Small intestine (tissue), 7 donors: Measurements from ENCODE around the gene MRPS14. TPM values are rescaled to one million over a fixed set of nuclear protein-coding genes. Genes with fewer than 3 reads are reported as not detected.

Experiments used
- DNase-seq, 2 donors: peaks; one replicate each; pipeline versions ENCODE4 v3.0.0 to v3.0.0-alpha.2; 2013
- FAIRE-seq: peaks from 2 replicates; lab custom pipeline; 2012; peaks lifted over from hg19 to GRCh38; lab: Jason Lieb, UNC
- H3K27ac ChIP-seq, 3 donors: one replicate each; pipeline ENCODE4 v1.5.1; 2013; ENCODE audit warnings: low read length in 2 of 3, mild to moderate bottlenecking in 2 of 3, control low read depth in 1 of 3, inconsistent platforms in 1 of 3, low read depth in 1 of 3, moderate library complexity in 1 of 3
- H3K27me3 ChIP-seq, 3 donors: one replicate each; pipeline ENCODE4 v1.6.1; 2013; ENCODE audit warnings: low read length in 3 of 3, inconsistent platforms in 1 of 3; ENCODE audit not compliant: control insufficient read depth in 3 of 3, insufficient read depth in 3 of 3
- H3K36me3 ChIP-seq, 3 donors: one replicate each; pipeline ENCODE4 v1.6.1; 2013; ENCODE audit warnings: low read length in 3 of 3, inconsistent platforms in 1 of 3, low read depth in 1 of 3, mild to moderate bottlenecking in 1 of 3, moderate library complexity in 1 of 3; ENCODE audit not compliant: control insufficient read depth in 3 of 3, insufficient read depth in 2 of 3
- H3K4me1 ChIP-seq, 3 donors: one replicate each; pipeline ENCODE4 v1.6.1; 2013; ENCODE audit warnings: low read length in 2 of 3, inconsistent platforms in 1 of 3, low read depth in 1 of 3, mild to moderate bottlenecking in 1 of 3, moderate library complexity in 1 of 3; ENCODE audit not compliant: control insufficient read depth in 3 of 3, insufficient read depth in 2 of 3
- H3K4me3 ChIP-seq, 3 donors: one replicate each; pipeline ENCODE4 v1.5.1; 2013; ENCODE audit warnings: low read length in 3 of 3, control low read depth in 1 of 3, inconsistent platforms in 1 of 3, low read depth in 1 of 3, mild to moderate bottlenecking in 1 of 3, moderate library complexity in 1 of 3
- H3K9me3 ChIP-seq, 2 donors: one replicate each; pipeline ENCODE4 v1.6.1; 2013; ENCODE audit warnings: low read depth in 1 of 2, low read length in 1 of 2; ENCODE audit not compliant: control insufficient read depth in 2 of 2, insufficient read depth in 1 of 2
- WGBS, 3 donors: extraction: QIAGEN DNeasy Blood & Tissue Kit; methylation state at CpG; one replicate each; pipeline ENCODE4 v1.1.7; 2013; 5-methylcytosine and 5-hydroxymethylcytosine counted together
- polyA plus RNA-seq, 4 donors: library from polyadenylated mRNA; stranded (reverse) in 3 of 4; unstranded in 1 of 4; fragments of 200-250 nt in 3 of 4; fragments of 120-200 nt in 1 of 4; gene quantifications; one replicate each; pipeline versions ENCODE4 v1.2.1 to v1.2.3, GENCODE V29; 2013
- donor health status: healthy with polysubstance abuse.
- donor health status: control.
- donor health status: control.
- donor health status: Bipolar disorder and iron deficiency.
- donor health status: healthy.

Gene MRPS14
- polyA plus RNA-seq, 4 donors = 18.1 to 34.7 (median 25.6) TPM

GRCh38 chr1:174999216-174999935 lies 23.8 kb downstream of the MRPS14 start:
- H3K27me3 ChIP-seq = no peaks in the 10 kb centered on the region
- peak overlapping the region; percentile 5 to 90 (median 71) for H3K4me3 ChIP-seq
- H3K4me1 ChIP-seq = peaks cover 0 to 34% (median 2%) of the 10 kb centered on the region in 3 donors
- WGBS, 3 donors = 0 to 1% (median 0%) methylated on average over 55 to 58 of the region's 58 CpGs
- H3K36me3 ChIP-seq = no peaks in the 10 kb centered on the region
- H3K9me3 ChIP-seq = no peaks in the 10 kb centered on the region
- FAIRE-seq = no peak
- H3K27ac ChIP-seq = peak overlapping the region; percentile 88 to 95 (median 94)
- DNase-seq = peak; percentile 99 to 100

GRCh38 chr1:174998569-174999215 lies 24.5 kb downstream of the MRPS14 start:
- Histone ChIP-seq H3K27me3 (no peaks in the 10 kb centered on the region), H3K36me3 (no peaks in the 10 kb centered on the region), H3K27ac (peak overlapping the region; percentile 88 to 95 (median 94)), H3K4me1 (peaks cover 0 to 34% (median 2%) of the 10 kb centered on the region in 3 donors), H3K4me3 (peak overlapping the region in 2 of 3 donors; percentile 49 to 74), H3K9me3 (no peaks in the 10 kb centered on the region)
- DNase-seq (peak; percentile 66 to 80), FAIRE-seq (no peak)
- 13 to 25% (median 25%) methylated on average over 19 of the region's 19 CpGs for WGBS, 3 donors

- peaks cover 0 to 34% (median 2%) of the 10 kb centered on the region in 3 donors for H3K4me1 ChIP-seq
- H3K4me3 ChIP-seq = no peak overlapping the region
- H3K9me3 ChIP-seq = no peaks in the 10 kb centered on the region
- DNase-seq = peak; percentile 40 to 55
- peaks cover 0 to 2% (median 0%) of the 10 kb centered on the region in 3 donors for H3K36me3 ChIP-seq
- 16 to 64% (median 43%) methylated on average over 3 of the region's 3 CpGs for WGBS, 3 donors
- FAIRE-seq = no peak
- no peaks in the 10 kb centered on the region for H3K27me3 ChIP-seq
- peak overlapping the region in 1 of 3 donors; percentile 94 for H3K27ac ChIP-seq
These were observed 26.2 kb downstream of the MRPS14 start for GRCh38 chr1:174997041-174997440.

GRCh38 chr1:174996476-174996875 lies 26.7 kb downstream of the MRPS14 start:
- peak in 1 of 2 donors; percentile 33 for DNase-seq
- Histone ChIP-seq H3K4me1 (peaks cover 0 to 34% (median 2%) of the 10 kb centered on the region in 3 donors), H3K4me3 (no peak overlapping the region), H3K9me3 (no peaks in the 10 kb centered on the region), H3K27me3 (no peaks in the 10 kb centered on the region), H3K27ac (peak overlapping the region in 1 of 3 donors; percentile 94), H3K36me3 (peaks cover 0 to 4% (median 0%) of the 10 kb centered on the region in 3 donors)
- 12 to 20% (median 20%) methylated on average over 1 of the region's 1 CpG for WGBS, 3 donors
- no peak for FAIRE-seq

GRCh38 chr1:174995916-174996315 lies 27.3 kb downstream of the MRPS14 start:
- Histone ChIP-seq H3K27ac (peak overlapping the region in 1 of 3 donors; percentile 94), H3K27me3 (no peaks in the 10 kb centered on the region), H3K4me1 (peaks cover 0 to 34% (median 2%) of the 10 kb centered on the region in 3 donors), H3K9me3 (no peaks in the 10 kb centered on the region), H3K36me3 (peaks cover 0 to 4% (median 0%) of the 10 kb centered on the region in 3 donors), H3K4me3 (no peak overlapping the region)
- 94% methylated on average over 1 of the region's 1 CpG for whole genome bisulfite sequencing, 3 donors
- no peak for FAIRE-seq
- DNase-seq = no peak

- H3K9me3 ChIP-seq = no peaks in the 10 kb centered on the region
- FAIRE-seq = no peak
- 35 to 62% (median 51%) methylated on average over 3 of the region's 3 CpGs for WGBS, 3 donors
- no peaks in the 10 kb centered on the region for H3K27me3 ChIP-seq
- H3K36me3 ChIP-seq = peaks cover 0 to 4% (median 0%) of the 10 kb centered on the region in 3 donors
- DNase-seq = peak in 1 of 2 donors; percentile 49
- H3K27ac ChIP-seq = no peak overlapping the region
- no peak overlapping the region for H3K4me3 ChIP-seq
- H3K4me1 ChIP-seq = peaks cover 0 to 34% (median 2%) of the 10 kb centered on the region in 3 donors
These were observed 28.1 kb downstream of the MRPS14 start for GRCh38 chr1:174995121-174995520.

- H3K27ac ChIP-seq = no peak overlapping the region
- 98 to 100% (median 100%) methylated on average over 1 of the region's 1 CpG for WGBS, 3 donors
- FAIRE-seq = no peak
These were observed 31.8 kb downstream of the MRPS14 start for GRCh38 chr1:174991473-174991872.

GRCh38 chr1:174990382-174990999 lies 32.7 kb downstream of the MRPS14 start:
- no peaks in the 10 kb centered on the region for H3K27me3 ChIP-seq
- no peaks in the 10 kb centered on the region for H3K9me3 ChIP-seq
- H3K4me3 ChIP-seq = peak overlapping the region in 2 of 3 donors; percentile 28 to 47
- H3K36me3 ChIP-seq = peaks cover 0 to 17% (median 4%) of the 10 kb centered on the region in 3 donors
- DNase-seq (peak; percentile 49 to 89), FAIRE-seq (no peak)
- WGBS, 3 donors = 5 to 13% (median 8%) methylated on average over 6 of the region's 6 CpGs
- H3K27ac ChIP-seq = peak overlapping the region; percentile 54 to 86 (median 74)
- H3K4me1 ChIP-seq = peaks cover 0 to 9% (median 0%) of the 10 kb centered on the region in 3 donors

More at GRCh38 chr1:174991473-174991872, 31.8 kb downstream of the MRPS14 start:
- H3K36me3 ChIP-seq = peaks cover 0 to 14% (median 4%) of the 10 kb centered on the region in 3 donors
- H3K4me3 ChIP-seq = no peak overlapping the region
- no peaks in the 10 kb centered on the region for H3K27me3 ChIP-seq
- peaks cover 0 to 19% (median under 1%) of the 10 kb centered on the region in 3 donors for H3K4me1 ChIP-seq
- no peak for DNase-seq
- no peaks in the 10 kb centered on the region for H3K9me3 ChIP-seq
